Activated CD8-positive, alpha-beta memory T cell treated with anti-CD3 and anti-CD28 coated beads for 1 hour (primary cell): ENCODE results near the gene ACE2.
"Not testable (repeated sequence)": the region's sequence is repeated elsewhere in the genome, so short reads cannot be mapped to it uniquely, and the experiment has no call there.

Source experiments
- DNase-seq, 2 donors: peaks; one replicate each; pipeline ENCODE4 v3.0.0-alpha.2; 2020; ENCODE audit warnings: low read depth in 1 of 2; ENCODE audit errors: extremely low read depth in 1 of 2

The ACE2 gene

GRCh38 chrX:15600745-15601144 lies at the start of gene ACE2:
ACE2 (minus strand) TSS chrX:15600960; CDS start chrX:15600911, 49 bp downstream.
- no peak for DNase-seq

- not testable (repeated sequence) for DNase-seq
Observed at GRCh38 chrX:15647510-15647909, 46.8 kb upstream of the ACE2 start.

- DNase-seq, result no peak
Observed at GRCh38 chrX:15646543-15646942, 45.8 kb upstream of the ACE2 start.

GRCh38 chrX:15646031-15646430 lies 45.3 kb upstream of the ACE2 start:
- no peak for DNase-seq

- DNase-seq, result no peak
Observed at GRCh38 chrX:15645266-15645665, 44.5 kb upstream of the ACE2 start.

GRCh38 chrX:15644560-15644872 lies 43.8 kb upstream of the ACE2 start:
- no peak for DNase-seq

GRCh38 chrX:15643786-15644559 lies 43.2 kb upstream of the ACE2 start:
- no peak for DNase-seq

GRCh38 chrX:15631637-15632036 lies 30.9 kb upstream of the ACE2 start:
- DNase-seq, result no peak

- no peak for DNase-seq
Observed at GRCh38 chrX:15623054-15623453, 22.3 kb upstream of the ACE2 start.

GRCh38 chrX:15619053-15619755 lies 18.4 kb upstream of the ACE2 start:
- DNase-seq, result no peak

GRCh38 chrX:15617111-15617510 lies 16.4 kb upstream of the ACE2 start:
- no peak for DNase-seq

GRCh38 chrX:15616531-15616930 lies 15.8 kb upstream of the ACE2 start:
- no peak for DNase-seq

- no peak for DNase-seq
Observed at GRCh38 chrX:15607067-15607466, 6.3 kb upstream of the ACE2 start.

GRCh38 chrX:15606136-15606535 lies 5.4 kb upstream of the ACE2 start:
- DNase-seq, result no peak

- DNase-seq, result no peak
Observed at GRCh38 chrX:15605226-15605625, 4.5 kb upstream of the ACE2 start.

GRCh38 chrX:15602761-15603160 lies 2.0 kb upstream of the ACE2 start:
- no peak for DNase-seq

- no peak for DNase-seq
Observed at GRCh38 chrX:15601932-15602331, 1.2 kb upstream of the ACE2 start.

- DNase-seq, result no peak
Observed at GRCh38 chrX:15600049-15600448, 711 bp downstream of the ACE2 start.

- no peak for DNase-seq
Observed at GRCh38 chrX:15599461-15599860, 1.3 kb downstream of the ACE2 start.

- no peak for DNase-seq
Observed at GRCh38 chrX:15598026-15598425, 2.7 kb downstream of the ACE2 start.

- DNase-seq, result no peak
Observed at GRCh38 chrX:15594371-15594770, 6.4 kb downstream of the ACE2 start.
